WTC11 (cell line): ENCODE data around the gene LY6G6C.

Source experiments
- ATF2 ChIP-seq: sonication (generic); formaldehyde crosslinking; IDR thresholded peaks from 2 replicates; pipeline ENCODE4 v1.8.1; 2022; ENCODE audit warnings: low read depth, missing genetic modification reagents, borderline replicate concordance
- ATF3 ChIP-seq: sonication (generic); formaldehyde crosslinking; conservative IDR thresholded peaks from 2 replicates; pipeline ENCODE4 v1.8.1; 2022; ENCODE audit warnings: mild to moderate bottlenecking, missing genetic modification reagents
- CBFB ChIP-seq: sonication (generic); formaldehyde crosslinking; IDR thresholded peaks from 2 replicates; pipeline ENCODE4 v1.8.1; 2022; ENCODE audit warnings: mild to moderate bottlenecking, low read depth, missing genetic modification reagents
- CREB1 ChIP-seq: sonication (generic); formaldehyde crosslinking; IDR thresholded peaks from 2 replicates; pipeline ENCODE4 v1.8.0; 2023; ENCODE audit warnings: mild to moderate bottlenecking, missing genetic modification reagents
- CTCF ChIP-seq: fragments of 200-600 bp; IDR thresholded peaks from 2 replicates; pipeline ENCODE4 v1.8.0; 2022; ENCODE audit warnings: antibody characterized with exemption
- E2F4 ChIP-seq: sonication (generic); formaldehyde crosslinking; IDR thresholded peaks from 2 replicates; pipeline ENCODE4 v1.8.1; 2022; ENCODE audit warnings: low read depth, mild to moderate bottlenecking, moderate library complexity, missing genetic modification reagents, borderline replicate concordance
- E2F5 ChIP-seq: sonication (generic); formaldehyde crosslinking; IDR thresholded peaks from 2 replicates; pipeline ENCODE4 v1.8.1; 2022; ENCODE audit warnings: mild to moderate bottlenecking, moderate library complexity, missing genetic modification reagents
- ELF4 ChIP-seq: sonication (generic); formaldehyde crosslinking; IDR thresholded peaks from 2 replicates; pipeline ENCODE4 v1.8.1; 2022; ENCODE audit warnings: low read depth, mild to moderate bottlenecking, moderate library complexity, missing genetic modification reagents
- ESRRA ChIP-seq: sonication (generic); formaldehyde crosslinking; IDR thresholded peaks from 2 replicates; pipeline ENCODE4 v1.8.1; 2022; ENCODE audit warnings: mild to moderate bottlenecking, missing genetic modification reagents, borderline replicate concordance
- SP1 ChIP-seq: sonication (generic); formaldehyde crosslinking; conservative IDR thresholded peaks from 2 replicates; pipeline ENCODE4 v1.8.1; 2022; ENCODE audit warnings: missing genetic modification reagents
- ZBTB21 ChIP-seq: sonication (generic); formaldehyde crosslinking; IDR thresholded peaks from 2 replicates; pipeline ENCODE4 v1.8.1; 2023; ENCODE audit warnings: mild to moderate bottlenecking, missing genetic modification reagents, borderline replicate concordance
- ZNF121 ChIP-seq: sonication (generic); formaldehyde crosslinking; IDR thresholded peaks from 2 replicates; pipeline ENCODE4 v1.8.0; 2023; ENCODE audit warnings: missing genetic modification reagents

GRCh38 chr6:31758281-31758680, 36.7 kb upstream of the LY6G6C start:
- TF ChIP-seq CTCF = no peak
- no peak for TF ChIP-seq E2F5 (CRISPR knock-in tag)
- TF ChIP-seq ESRRA (CRISPR knock-in tag) = no peak
- no peak for TF ChIP-seq CBFB (CRISPR knock-in tag)
- no peak for TF ChIP-seq CREB1 (CRISPR knock-in tag)
- no peak for TF ChIP-seq ZBTB21 (CRISPR knock-in tag)
- TF ChIP-seq ATF2 (CRISPR knock-in tag) = no peak
- TF ChIP-seq ZNF121 (CRISPR knock-in tag) = no peak
- TF ChIP-seq E2F4 (CRISPR knock-in tag) = no peak
- TF ChIP-seq SP1 = no peak
- no peak for TF ChIP-seq ATF3 (CRISPR knock-in tag)
- TF ChIP-seq ELF4 (CRISPR knock-in tag) = no peak
